GM18861 (cell line): ENCODE measurements around the gene ABLIM1.

ENCODE experiments used
- ATAC-seq: cut with Tn5 transposase; IDR thresholded peaks from one replicate; pipeline ENCODE4 v1.9.1; 2021; ENCODE audit not compliant: unreplicated experiment

ABLIM1 gene

DNA sequence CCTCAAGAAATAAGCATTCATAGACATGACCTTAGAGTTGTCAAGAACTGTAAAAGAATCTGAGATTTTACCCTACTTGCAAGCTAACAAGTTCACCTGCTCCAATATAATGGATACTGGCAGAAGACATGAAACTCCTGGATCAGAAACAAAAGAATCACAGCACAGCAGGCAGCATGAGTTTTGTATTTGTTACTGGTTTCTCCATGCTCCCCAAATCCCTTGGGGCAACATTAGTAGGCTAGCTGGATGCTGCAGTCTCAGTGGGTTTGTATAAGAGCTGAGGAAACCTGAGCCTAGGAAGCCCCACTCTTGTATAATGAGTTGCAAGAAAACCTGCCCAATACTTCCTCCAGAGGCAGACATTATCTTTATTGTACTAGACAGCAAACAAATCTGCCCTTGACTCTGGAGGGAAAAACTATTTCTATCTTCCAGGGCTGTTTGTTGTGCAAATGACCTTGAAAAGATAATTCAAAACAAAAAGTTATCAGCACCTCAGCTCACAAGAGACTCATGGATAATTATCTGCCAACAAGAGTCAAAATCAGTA is 64.8 kb downstream of the ABLIM1 start:
- no peak for ATAC-seq

DNA sequence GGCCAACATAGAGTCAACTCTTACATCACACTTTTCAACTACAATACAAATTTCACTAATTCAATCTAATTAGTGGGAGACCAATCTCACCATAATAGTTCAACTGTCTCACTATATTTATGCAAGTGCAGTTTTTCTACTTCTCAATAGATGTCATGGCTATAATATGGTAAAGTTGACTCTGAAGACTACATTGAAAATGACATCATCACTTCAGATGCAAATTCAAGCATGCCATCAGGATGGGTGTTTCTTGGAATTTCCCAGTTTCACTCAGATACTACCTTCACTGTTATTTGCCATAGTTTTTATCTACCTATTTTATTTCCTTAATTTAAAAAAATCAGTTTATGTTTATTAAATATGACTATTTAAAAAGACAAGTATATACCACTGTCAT is 67.1 kb downstream of the ABLIM1 start:
- no peak for ATAC-seq

DNA sequence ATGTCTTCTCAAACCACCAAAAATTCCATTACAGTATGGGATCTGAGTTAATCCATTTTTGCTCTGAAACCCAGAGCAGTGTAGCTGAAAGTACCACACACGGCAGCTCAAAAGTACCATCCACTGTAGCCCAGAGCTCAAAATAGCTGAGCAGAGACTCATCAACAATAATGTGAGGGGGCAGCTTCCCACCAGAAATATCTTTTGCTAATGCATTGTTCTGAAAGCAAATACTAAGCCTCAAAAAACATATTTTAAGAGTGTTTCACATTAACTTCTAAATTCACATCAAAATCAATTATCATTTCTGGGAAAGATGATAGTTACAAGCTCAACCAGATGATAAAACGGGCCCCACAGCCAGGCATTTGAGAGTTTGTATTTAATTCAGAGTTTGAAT is 73.7 kb downstream of the ABLIM1 start:
- no peak for ATAC-seq

DNA sequence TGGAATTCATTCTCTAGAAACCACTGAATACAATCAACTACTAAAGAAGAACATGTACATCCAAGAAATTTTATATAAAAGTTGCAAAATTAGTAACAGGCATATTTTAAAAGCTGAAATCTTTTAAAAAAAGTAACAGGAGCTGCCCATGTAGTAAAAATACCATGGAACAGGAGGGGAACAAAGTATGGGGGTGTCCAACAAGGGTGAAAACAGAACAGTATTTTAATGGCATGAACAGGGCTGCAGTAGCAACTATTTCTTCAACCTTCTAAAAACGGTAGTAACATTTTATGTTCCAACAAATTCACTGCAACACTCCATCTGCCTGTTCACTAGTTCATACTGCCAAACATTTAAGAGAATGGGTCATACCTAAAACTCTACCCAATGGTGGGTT is 77.0 kb downstream of the ABLIM1 start:
- no peak for ATAC-seq

DNA sequence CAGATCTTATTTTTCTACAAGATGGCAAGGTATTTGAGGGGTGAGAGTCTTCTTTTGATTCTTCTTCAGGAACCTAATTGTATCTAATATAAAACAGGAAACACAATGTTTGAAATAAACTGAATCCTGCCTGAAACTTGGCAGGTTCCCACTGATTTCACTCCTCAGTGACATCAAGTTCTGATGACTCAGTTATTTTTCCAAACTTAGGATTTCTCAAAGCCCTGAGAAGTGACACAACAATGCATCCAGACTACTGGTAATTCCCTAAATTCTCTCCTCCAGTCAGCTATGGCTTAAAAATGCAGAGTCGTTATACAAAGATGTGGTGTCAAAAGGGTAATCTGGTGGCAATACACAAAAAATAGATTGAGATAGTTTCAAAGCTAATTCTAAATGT is 80.9 kb downstream of the ABLIM1 start:
- no peak for ATAC-seq

DNA sequence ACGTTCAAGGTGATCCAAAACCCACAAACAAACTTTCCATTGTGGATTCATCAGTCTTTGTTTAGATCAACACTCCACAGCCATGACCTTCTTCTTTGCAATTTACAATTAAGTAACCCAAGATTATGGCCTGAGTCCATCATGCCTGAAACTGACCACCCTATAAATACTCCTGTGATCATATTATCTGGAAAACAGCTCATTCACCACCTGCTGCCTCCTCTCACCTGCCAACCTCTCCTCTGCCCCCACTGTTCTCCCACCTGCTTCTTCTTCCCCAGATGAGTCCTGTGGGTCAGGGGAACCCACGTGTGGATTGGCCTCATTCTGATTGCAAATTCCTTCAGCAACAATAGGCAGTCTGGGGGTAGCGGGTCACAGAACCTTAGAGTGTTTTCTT is 81.4 kb downstream of the ABLIM1 start:
- ATAC-seq = no peak

DNA sequence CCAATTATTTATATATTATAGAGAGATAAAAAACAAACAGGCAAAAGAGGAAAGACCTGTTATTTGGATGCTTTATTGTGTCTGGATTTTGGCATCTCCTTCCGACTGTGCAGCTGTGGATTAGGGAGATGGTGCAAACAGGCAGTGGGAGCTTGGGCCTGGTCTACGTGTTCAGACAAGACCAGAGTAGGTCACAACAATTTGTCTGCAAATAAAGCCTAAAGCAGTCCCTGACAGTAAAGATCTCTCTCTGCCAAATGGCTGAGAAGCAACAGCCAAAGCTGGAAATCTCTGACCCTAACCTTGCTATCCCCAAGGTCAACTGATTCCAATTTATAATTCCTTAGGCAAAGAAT is 82.0 kb downstream of the ABLIM1 start:
- ATAC-seq = no peak

DNA sequence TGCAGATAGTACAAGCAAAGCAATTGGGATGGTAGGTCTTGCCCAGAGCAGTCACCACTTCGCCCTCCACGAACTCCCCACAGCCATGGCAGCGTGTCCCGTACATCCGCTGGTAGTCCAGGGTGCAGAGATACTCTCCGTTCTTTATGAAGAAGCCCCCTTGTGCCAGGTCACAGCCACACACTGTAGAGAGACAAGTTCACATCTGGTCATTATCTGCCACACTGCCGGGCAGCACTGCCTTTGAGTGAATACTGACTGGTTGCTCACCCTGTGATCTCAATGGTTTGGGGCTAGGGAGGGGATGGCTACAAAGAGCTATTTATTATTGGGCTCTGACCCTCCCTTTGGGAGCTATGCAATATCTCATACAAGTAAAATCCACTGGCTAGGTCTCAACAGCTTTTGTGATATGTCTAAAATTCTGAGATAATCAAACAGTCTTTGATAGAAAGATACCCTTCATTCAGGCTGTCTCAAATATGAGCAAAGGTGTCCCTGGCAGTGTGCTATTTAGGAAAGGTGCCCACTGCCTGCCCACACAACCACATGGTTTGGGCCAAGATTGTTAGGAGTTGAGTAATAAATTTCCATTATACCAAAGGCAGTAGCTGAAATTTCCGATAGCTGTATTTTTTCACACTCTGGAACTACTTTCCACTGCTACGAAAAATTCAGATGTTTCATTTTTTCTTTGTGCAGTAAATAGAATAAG is 82.5 kb downstream of the ABLIM1 start:
- no peak for ATAC-seq

DNA sequence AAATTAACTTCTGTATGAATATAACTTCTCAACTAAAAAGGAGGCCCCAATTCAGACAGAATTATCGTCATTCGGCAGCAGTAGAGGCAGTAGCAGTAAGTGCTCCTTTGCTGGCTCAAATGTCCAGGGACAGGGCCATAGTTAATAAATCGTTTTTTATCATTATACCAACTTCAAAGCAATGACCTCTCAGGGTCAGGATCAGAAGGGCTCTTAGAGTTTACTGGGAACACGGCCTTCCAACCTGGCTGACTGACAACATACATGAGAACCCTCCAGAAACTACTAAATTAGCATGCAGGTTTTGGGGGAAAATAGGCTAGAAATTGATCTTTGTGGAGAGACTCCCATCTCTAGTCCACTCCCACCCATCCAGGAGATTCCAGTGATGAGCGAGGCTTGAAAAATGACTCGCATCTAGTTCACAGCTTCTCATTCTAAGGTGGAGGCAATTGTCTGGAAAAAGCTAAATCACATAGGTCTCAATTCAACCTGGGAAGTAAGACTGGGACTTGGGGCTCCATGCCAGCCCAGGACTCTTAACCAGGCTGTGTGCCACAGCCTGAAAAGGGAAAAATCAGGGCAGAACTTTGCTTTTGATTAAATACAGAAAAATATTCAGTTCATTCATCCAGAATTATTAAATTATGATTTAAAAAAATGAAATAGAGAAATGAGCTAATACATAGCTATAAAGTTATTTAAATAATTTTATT is 84.6 kb downstream of the ABLIM1 start:
- no peak for ATAC-seq

DNA sequence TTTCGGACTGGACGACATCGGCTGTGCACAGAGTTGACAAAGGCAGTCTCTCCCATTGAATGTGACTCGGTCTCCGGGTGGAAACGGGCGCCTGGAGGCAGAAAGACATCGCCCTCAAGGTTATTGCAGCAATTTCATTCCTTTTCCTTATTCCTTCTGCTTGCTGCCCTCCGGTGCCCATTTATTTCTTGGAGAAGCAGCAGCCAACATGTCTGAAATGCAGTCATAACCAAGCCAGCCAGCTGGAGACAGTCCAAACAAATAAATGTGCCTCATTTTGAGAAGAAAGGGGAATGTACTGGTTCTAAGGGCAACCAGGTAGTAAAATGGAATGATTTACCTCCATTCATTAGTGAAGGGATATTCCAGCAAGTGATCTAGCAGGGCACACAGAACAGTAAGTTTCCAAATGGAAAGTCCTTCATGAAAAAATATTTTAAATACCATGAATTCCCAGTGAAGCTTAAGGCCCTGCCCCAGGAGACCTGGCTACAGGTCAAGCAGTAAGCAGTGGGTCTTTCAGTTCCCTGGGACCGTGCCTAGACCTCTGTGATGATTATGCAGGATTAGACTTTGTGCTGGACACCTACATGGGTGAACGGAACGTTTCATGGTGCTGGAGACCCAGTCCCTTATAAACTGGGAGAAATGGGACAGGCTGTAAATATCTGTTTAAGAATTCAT is 86.6 kb downstream of the ABLIM1 start:
- no peak for ATAC-seq

DNA sequence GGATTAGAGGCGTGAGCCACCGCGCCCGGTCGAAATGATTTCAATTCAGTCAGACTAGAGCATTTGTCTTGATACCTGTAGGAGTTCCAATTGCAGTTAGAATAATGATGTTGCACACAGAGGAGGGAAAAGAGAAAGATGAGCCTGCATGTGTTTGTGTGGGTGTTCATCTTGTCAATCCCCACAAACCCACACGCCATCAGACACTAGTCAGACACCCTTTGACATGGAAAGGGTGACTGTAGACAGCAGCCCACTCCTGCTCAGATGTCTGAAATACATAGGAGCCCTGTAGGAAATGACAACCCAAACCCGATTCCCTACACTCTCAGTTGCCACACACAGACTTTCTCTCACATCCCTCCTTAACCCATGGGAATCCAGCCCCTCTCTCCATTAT is 92.0 kb downstream of the ABLIM1 start:
- ATAC-seq = no peak

DNA sequence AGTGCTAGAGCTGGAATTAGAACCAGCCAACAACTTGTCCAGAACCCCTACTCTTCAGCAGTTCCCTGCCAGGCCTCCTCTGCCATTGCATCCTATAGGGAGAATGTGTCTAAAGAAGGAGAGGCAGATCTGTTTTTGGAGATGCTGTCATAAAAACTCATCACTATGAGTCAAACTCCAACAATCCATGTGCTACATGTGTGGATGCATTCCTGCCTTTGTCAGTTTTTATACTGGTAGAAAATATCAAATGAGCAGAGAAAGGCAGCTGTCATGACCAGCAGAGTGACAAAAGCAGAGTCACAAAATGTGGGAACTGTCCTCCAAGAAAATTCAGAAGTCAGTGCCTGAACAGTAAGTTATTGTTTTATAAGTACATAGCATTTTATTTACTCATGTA is 93.0 kb downstream of the ABLIM1 start:
- ATAC-seq = no peak

DNA sequence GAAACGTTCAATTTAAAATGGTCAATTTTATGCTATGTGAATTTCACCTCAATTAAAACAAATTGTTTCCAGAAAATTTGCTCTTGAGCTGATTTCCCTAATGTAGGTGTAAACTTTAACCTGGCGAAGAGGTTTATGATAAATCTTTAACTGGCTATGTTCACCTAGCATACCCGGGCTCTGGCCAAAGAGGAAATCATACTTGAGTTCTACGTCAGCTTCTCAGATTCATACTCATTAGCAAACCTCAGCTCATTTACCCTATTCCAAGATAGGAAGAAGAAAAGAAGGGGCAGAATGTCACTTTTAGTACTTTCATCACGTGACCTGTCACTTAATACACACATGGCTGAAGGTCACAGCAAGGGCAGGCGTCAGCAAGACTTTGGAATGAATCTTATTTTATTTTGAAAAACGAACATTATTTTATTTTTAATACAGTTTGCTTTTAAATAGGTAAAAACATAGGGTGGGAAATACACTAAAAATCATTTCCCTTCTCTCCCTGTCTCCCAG is 97.0 kb downstream of the ABLIM1 start:
- no peak for ATAC-seq

DNA sequence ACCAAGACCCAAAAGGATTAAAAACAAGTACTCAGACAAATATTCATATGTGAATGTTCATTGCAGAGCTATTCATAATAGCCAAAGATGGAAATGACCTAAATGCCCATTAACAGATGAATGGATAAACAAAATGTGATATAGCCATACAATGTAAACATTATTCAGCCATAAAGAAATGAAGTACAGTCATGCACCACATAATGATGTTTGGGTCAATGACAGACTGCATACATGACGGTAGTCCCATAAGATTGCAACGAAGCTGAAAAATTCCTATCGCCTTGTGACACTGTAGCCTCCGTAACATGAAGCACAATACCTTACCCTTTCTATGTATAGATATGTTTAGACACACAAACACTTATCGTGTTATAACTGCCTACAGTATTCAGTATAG is 97.9 kb downstream of the ABLIM1 start:
- no peak for ATAC-seq

DNA sequence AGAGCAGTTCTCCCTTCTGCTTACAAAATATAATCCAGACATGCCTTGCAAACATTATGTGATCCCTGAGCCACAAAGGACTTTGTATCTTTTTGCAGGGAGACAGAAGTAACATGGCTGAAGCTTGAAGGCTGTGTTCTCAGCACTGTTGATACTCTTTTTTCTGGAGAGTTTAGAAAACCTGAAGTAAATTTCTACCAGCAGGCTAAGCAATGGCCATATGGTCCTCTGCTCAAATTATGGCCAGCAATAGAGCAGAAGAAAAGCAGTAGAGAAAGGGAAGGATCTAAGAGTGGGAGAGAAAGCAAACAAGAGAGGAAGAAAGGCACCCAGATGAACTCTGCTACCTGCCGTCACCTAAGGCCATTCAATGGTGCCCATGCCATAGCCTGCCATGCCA is 98.4 kb downstream of the ABLIM1 start:
- no peak for ATAC-seq

DNA sequence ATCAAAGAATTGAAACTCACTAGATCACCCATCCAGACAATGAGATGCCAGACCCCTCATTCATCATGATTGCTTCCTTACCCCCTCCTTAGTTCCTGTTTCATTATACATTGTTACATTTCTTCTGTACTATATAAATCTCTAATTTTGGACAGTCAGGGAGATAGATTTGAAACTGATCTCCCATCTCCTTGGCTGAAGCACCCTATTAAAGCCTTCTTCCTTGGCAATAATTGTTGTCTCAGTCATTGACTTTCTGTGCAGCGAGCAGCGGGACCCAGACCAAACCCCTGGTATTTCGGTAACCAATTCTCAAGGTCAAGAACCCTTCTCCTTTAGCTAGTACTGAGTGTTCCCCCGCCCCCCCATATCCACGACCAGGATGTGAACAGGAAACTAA is 100.2 kb downstream of the ABLIM1 start:
- no peak for ATAC-seq

DNA sequence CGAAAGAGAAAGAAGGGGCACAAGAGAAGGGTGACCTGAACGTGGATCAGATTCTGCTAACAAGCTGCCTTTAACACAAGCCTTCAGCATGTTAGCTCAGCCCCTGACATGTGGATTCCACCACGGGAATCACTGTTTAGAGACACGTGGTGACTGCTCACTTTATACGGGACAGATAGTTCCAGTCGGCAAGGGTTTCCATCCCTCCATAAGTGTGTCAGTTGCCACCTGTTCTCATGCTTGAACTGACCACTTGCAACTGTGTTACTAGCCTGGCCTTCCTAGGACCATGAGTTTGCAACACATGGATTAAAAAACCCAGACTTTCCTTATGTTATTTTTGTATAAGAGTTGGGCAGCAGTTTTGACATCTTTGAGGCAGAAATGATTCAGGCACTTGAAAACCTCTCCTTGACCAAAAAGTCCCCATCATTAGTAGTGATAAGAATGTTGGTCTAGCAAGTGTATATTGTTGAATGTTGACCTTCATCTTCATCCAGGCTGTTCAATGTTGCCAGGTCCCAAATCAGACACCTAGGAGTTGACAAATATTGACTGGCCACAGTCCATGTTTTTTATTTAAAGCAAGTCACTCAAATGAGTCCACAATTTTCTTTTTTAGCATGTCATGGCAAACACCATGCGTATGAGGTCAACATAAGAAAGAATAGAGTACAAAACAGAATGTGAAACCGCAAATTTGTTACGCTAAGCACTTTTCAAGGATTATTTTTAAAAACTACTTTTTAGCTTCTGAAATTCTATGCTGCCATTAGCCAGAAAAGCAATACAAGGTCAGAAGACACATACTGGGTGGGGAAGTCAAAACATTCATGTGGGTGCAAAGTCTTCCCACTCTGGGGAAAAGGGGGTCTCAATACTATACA is 101.6 kb downstream of the ABLIM1 start:
- ATAC-seq = no peak

DNA sequence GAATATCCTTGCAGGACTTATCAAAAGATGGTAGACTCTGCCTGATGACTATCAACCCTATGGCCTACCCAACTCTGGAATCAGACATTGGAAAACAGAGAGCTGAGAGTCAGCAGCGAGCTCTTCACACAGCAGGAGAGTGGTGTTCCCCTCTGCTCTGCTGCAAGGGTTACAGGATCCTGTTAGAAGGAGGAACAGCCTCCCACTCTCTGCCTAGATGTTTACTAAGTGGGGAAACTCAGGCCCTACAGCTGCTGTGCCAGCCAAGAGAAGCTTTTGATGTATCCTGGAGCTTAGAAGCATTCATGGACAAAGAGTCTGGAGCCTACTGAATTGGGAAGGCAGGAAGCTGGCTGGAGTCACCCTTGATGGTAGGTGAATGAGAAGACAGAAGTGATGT is 104.6 kb downstream of the ABLIM1 start:
- no peak for ATAC-seq

DNA sequence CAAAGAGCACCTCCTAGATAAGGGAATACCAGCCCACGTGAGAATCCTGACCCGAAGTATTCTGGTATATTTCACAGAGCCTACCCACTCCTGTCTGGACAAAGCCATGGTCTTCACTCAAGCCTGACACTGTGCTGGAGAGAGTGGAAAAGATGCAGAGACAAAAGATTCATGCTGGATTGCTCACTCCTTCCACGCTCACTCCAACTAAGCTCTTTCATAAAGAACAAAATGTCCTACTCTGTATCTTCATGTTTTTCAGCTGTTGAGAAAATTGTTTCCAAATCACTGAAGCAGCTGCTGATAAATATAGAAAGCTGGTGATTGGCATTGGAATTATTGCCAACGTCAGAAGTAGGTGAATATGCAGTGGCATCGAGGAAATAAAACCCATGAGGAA is 106.0 kb downstream of the ABLIM1 start:
- ATAC-seq = no peak

DNA sequence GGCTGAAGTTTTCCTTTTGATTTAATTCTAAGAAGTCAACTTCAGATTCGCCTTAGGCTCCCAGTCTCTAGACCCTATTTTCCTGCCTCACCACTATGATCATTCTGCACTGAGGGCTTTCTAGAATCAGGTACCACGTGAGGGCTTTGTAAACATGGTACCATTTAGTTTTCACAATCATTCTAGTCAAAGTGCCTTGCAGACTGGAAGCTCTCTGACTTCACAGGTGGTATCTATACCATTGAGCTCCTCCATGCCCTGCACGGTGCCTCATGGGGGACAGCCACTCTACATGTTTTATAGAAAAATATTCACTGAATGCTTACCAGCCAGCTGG is 106.5 kb downstream of the ABLIM1 start:
- ATAC-seq = no peak
